SK-N-SH treated with all-trans-retinoic acid at 6 μM for 48 hours (cell line): Measurements from ENCODE around the gene PRSS33.

Experiments used
- ISL1 ChIP-seq: fragments of 250-450 bp; sonication (Bioruptor Pico); IDR thresholded peaks from 2 replicates; pipeline ENCODE4 v2.1.2; 2022; ENCODE audit warnings: mild to moderate bottlenecking, moderate library complexity
- ZC3H10 ChIP-seq: fragments of 250-450 bp; sonication (Bioruptor Pico); IDR thresholded peaks from 2 replicates; pipeline ENCODE4 v1.5.1; 2021; ENCODE audit warnings: mild to moderate bottlenecking, moderate library complexity

DNA sequence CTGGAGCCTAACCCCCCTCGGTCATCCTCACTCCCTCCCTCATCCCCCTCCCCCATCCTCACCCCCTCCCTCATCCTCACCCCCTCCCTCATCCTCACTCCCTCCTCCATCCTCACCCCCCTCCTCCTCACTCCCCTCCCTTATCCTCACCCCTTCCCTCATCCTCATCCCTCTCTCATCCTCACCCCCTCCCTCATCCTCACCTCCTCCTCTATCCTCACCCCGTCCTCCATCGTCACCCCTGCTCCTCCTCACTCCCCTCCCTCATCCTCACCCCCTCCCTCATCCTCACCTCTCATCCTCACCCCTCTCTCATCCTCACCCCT, 571 bp downstream of the PRSS33 start:
- TF ChIP-seq ISL1 (CRISPR knock-in tag) (no peak), ZC3H10 (CRISPR knock-in tag) (no peak)
